ENCODE data around the gene RBM19.
"Not testable (repeated sequence)": the region's sequence is repeated elsewhere in the genome, so short reads cannot be mapped to it uniquely, and the experiment has no call there.

RBM19 gene

GRCh38 chr12:113994051-113994450 is 27.9 kb upstream of the RBM19 start:
- Histone ChIP-seq H3K27ac (ENCODE audit: insufficient read depth in 1 of 2, low read depth in 1 of 2, low read length in 2 of 2, poor library complexity in 1 of 2, severe bottlenecking in 2 of 2) (no peak overlapping the region), H3K36me3 (ENCODE audit: control insufficient read depth in 4 of 4, insufficient read depth in 4 of 4, low read length in 3 of 4) (no peaks in the 10 kb centered on the region), H3K27me3 (replicated peaks in 2 of 5; ENCODE audit: control insufficient read depth in 4 of 5, insufficient read depth in 5 of 5, low read length in 4 of 5) (peaks cover 6 to 77% (median 12%) of the 10 kb centered on the region in 5 experiments), H3K4me1 (ENCODE audit: control extremely low read depth in 1 of 4, control insufficient read depth in 4 of 4, insufficient read depth in 4 of 4, low read length in 3 of 4) (no peaks in the 10 kb centered on the region), H3K9me3 (ENCODE audit: control extremely low read depth in 1 of 5, control insufficient read depth in 4 of 5, insufficient read depth in 2 of 5, low read depth in 1 of 5, low read length in 4 of 5) (no peaks in the 10 kb centered on the region), H3K4me3 (ENCODE audit: control insufficient read depth in 1 of 7, extremely low read depth in 1 of 7, insufficient read depth in 4 of 7, low read depth in 2 of 7, low read length in 6 of 7) (no peak overlapping the region)
- DNase-seq, result no peak
- WGBS (ENCODE audit: insufficient coverage), result 88% methylated on average over 1 of the region's 3 CpGs
- ChIA-PET POLR2A (no interaction called here), CTCF (no interaction called here)

DNA sequence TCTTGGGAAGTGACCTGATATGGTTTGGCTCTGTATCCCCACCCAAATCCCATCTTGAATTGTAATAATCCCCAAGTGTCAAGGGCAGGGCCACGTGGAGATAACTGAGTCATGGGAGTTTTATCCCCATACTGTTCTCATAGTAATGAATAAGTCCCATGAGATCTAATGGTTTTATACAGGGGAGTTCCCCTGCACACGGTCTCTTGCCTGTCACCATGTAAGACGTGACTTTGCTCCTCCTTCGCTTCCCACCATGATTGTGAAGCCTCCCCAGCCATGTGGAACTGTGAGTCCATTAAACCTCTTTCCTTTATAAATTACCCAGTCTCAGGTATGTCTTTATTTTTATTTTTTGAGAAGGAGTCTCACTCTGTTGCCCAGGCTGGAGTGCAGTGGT is 26.6 kb upstream of the RBM19 start:
- CTCF ChIA-PET; POLR2A ChIA-PET; H3K9me3 ChIP-seq (ENCODE audit: control extremely low read depth in 1 of 5, control insufficient read depth in 4 of 5, insufficient read depth in 2 of 5, low read depth in 1 of 5, low read length in 4 of 5); H3K4me3 ChIP-seq (ENCODE audit: control insufficient read depth in 1 of 7, extremely low read depth in 1 of 7, insufficient read depth in 4 of 7, low read depth in 2 of 7, low read length in 6 of 7); H3K36me3 ChIP-seq (ENCODE audit: control insufficient read depth in 4 of 4, insufficient read depth in 4 of 4, low read length in 3 of 4); H3K4me1 ChIP-seq (ENCODE audit: control extremely low read depth in 1 of 4, control insufficient read depth in 4 of 4, insufficient read depth in 4 of 4, low read length in 3 of 4); H3K27ac ChIP-seq (ENCODE audit: insufficient read depth in 1 of 2, low read depth in 1 of 2, low read length in 2 of 2, poor library complexity in 1 of 2, severe bottlenecking in 2 of 2); DNase-seq: not testable (repeated sequence)
- WGBS (ENCODE audit: insufficient coverage), result 60% methylated on average over 1 of the region's 4 CpGs
- peaks cover 6 to 73% (median 15%) of the 10 kb centered on the region in 5 experiments for H3K27me3 ChIP-seq (replicated peaks in 2 of 5; ENCODE audit: control insufficient read depth in 4 of 5, insufficient read depth in 5 of 5, low read length in 4 of 5)

DNA sequence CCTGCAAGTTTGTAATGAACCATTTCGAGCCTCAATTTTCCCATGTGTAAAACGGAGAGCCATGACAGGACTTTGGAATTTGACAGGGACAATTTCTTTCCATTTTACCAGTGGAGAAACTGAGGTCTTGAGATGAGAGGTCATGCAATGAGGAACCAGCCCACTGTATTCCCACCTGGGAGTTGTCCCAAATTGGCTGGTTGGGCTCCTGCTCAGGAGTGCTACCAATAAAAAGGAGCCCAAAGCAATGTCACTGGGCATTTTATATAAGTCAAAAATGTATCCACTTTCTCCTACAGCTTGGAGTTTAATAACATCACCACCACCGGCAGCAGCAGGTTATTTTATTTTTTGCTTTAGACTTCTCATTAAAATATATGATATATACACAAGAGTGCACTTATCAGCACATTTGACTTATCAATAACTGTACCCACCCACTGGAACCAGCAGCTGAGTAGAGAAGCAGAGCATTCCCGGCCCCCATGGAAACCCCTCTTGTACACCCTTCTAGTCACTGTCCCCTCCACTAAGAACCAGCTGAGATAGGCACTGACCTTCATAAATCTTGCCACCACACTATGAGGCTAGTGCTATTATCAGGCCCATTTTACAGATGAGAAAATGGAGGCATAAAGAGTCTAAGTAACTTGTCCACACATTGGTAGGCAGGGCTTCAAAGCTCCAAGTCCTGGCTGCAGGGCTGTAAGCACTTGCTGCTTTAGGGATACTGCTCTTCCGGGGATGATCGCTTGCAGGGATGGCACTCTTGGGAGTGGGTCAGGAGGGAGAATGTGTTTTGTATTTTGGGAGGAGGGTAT is 25.3 kb upstream of the RBM19 start:
- Histone ChIP-seq H3K27ac (ENCODE audit: insufficient read depth in 1 of 2, low read depth in 1 of 2, low read length in 2 of 2, poor library complexity in 1 of 2, severe bottlenecking in 2 of 2) (no peak overlapping the region), H3K36me3 (ENCODE audit: control insufficient read depth in 4 of 4, insufficient read depth in 4 of 4, low read length in 3 of 4) (no peaks in the 10 kb centered on the region), H3K4me3 (ENCODE audit: control insufficient read depth in 1 of 7, extremely low read depth in 1 of 7, insufficient read depth in 4 of 7, low read depth in 2 of 7, low read length in 6 of 7) (no peak overlapping the region), H3K4me1 (ENCODE audit: control extremely low read depth in 1 of 4, control insufficient read depth in 4 of 4, insufficient read depth in 4 of 4, low read length in 3 of 4) (no peaks in the 10 kb centered on the region), H3K27me3 (replicated peaks in 2 of 5; ENCODE audit: control insufficient read depth in 4 of 5, insufficient read depth in 5 of 5, low read length in 4 of 5) (peaks cover 3 to 65% (median 18%) of the 10 kb centered on the region in 5 experiments), H3K9me3 (ENCODE audit: control extremely low read depth in 1 of 5, control insufficient read depth in 4 of 5, insufficient read depth in 2 of 5, low read depth in 1 of 5, low read length in 4 of 5) (no peaks in the 10 kb centered on the region)
- WGBS (ENCODE audit: insufficient coverage), result 87% methylated on average over 5 of the region's 6 CpGs
- ChIA-PET CTCF (interaction anchor here (1.2 kb wide), 1 partner anchor 11 kb away, joined by 4 read pairs; no protein-coding TSS in a partner anchor), POLR2A (no interaction called here)
- DNase-seq, result no peak

DNA sequence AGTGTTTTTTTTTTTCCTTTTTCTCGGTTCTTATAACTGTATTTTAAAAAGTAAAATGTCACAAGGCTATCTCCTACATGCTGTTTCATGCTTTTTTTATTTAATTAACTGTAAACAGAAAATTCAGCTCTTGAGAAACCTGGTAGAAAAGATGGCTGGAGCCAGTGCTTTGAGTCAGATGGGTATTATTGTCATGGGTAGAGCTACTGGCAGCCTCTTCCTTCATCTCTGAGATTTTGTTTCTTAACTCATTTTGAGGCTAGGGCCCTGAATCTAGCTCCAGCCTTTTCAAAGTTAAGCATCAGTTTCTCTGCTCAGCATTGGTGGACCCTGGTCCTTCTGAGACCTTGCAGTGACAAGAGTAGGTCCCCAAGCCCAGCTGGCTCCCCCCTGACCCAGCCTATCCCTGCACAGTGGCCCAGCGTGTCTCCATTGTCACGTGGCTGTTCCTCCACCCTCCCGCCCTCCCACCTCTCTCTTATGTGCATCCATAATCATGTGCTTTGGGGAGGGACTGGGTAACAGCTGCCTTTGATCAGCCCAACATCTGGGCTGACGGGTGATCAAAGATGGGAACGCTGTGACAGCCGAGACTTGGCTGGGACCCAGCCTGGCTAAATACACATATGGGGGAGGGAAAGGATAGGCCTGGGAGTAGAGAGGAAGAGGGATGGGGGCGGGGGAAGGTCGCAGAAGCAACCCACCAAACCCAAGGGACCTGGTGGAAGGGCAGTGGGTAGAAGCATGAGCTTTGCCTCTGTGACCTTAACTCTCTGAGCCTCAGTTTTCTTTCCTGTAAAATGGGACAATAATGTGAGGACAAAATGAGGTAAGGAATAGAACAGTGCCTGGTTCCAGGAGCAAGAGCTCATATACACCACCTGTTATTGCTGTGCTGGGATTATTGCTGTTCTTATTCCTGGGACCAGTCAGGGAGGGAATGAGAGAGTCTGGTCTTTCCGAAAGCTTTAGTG is 24.4 kb upstream of the RBM19 start:
- 45% methylated on average over 8 of the region's 10 CpGs for WGBS (ENCODE audit: insufficient coverage)
- H3K36me3 ChIP-seq (ENCODE audit: control insufficient read depth in 4 of 4, insufficient read depth in 4 of 4, low read length in 3 of 4), result no peaks in the 10 kb centered on the region
- no peaks in the 10 kb centered on the region for H3K9me3 ChIP-seq (ENCODE audit: control extremely low read depth in 1 of 5, control insufficient read depth in 4 of 5, insufficient read depth in 2 of 5, low read depth in 1 of 5, low read length in 4 of 5)
- H3K27ac ChIP-seq (ENCODE audit: insufficient read depth in 1 of 2, low read depth in 1 of 2, low read length in 2 of 2, poor library complexity in 1 of 2, severe bottlenecking in 2 of 2), result no peak overlapping the region
- peaks cover 3 to 59% (median 14%) of the 10 kb centered on the region in 5 experiments for H3K27me3 ChIP-seq (replicated peaks in 2 of 5; ENCODE audit: control insufficient read depth in 4 of 5, insufficient read depth in 5 of 5, low read length in 4 of 5)
- ChIA-PET POLR2A (no interaction called here), CTCF (interaction anchor here (1.2 kb wide), 1 partner anchor 10 kb away, joined by 4 read pairs; no protein-coding TSS in a partner anchor)
- H3K4me1 ChIP-seq (ENCODE audit: control extremely low read depth in 1 of 4, control insufficient read depth in 4 of 4, insufficient read depth in 4 of 4, low read length in 3 of 4), result no peaks in the 10 kb centered on the region
- H3K4me3 ChIP-seq (ENCODE audit: control insufficient read depth in 1 of 7, extremely low read depth in 1 of 7, insufficient read depth in 4 of 7, low read depth in 2 of 7, low read length in 6 of 7), result no peak overlapping the region
- no peak for DNase-seq

DNA sequence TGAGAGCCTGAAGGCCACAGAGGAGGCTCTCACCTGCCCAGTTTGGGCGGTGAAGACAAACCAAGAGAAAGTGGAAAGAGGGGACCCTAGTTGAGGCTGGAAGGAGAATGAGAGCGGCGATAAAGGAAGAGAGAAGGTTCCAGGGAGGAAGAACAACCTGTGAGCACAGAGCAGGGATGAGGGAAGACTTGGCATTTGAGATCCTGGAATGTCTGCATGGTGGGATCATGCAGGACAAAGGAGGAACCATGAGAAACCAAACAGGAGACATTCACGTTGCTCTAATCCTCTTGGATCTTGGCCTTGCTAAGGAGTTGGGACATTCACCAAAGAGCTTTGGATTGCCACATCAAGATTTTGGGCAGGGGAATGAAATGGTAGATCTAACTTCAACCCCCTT is 22.9 kb upstream of the RBM19 start:
- H3K4me1 ChIP-seq (ENCODE audit: control extremely low read depth in 1 of 4, control insufficient read depth in 4 of 4, insufficient read depth in 4 of 4, low read length in 3 of 4), result no peaks in the 10 kb centered on the region
- ChIA-PET POLR2A (no interaction called here), CTCF (no interaction called here)
- DNase-seq, result no peak
- 94% methylated on average over 4 of the region's 4 CpGs for WGBS (ENCODE audit: insufficient coverage)
- no peaks in the 10 kb centered on the region for H3K36me3 ChIP-seq (ENCODE audit: control insufficient read depth in 4 of 4, insufficient read depth in 4 of 4, low read length in 3 of 4)
- no peaks in the 10 kb centered on the region for H3K9me3 ChIP-seq (ENCODE audit: control extremely low read depth in 1 of 5, control insufficient read depth in 4 of 5, insufficient read depth in 2 of 5, low read depth in 1 of 5, low read length in 4 of 5)
- no peak overlapping the region for H3K4me3 ChIP-seq (ENCODE audit: control insufficient read depth in 1 of 7, extremely low read depth in 1 of 7, insufficient read depth in 4 of 7, low read depth in 2 of 7, low read length in 6 of 7)
- no peak overlapping the region for H3K27ac ChIP-seq (ENCODE audit: insufficient read depth in 1 of 2, low read depth in 1 of 2, low read length in 2 of 2, poor library complexity in 1 of 2, severe bottlenecking in 2 of 2)
- peaks cover 3 to 53% (median 11%) of the 10 kb centered on the region in 5 experiments for H3K27me3 ChIP-seq (replicated peaks in 2 of 5; ENCODE audit: control insufficient read depth in 4 of 5, insufficient read depth in 5 of 5, low read length in 4 of 5)

DNA sequence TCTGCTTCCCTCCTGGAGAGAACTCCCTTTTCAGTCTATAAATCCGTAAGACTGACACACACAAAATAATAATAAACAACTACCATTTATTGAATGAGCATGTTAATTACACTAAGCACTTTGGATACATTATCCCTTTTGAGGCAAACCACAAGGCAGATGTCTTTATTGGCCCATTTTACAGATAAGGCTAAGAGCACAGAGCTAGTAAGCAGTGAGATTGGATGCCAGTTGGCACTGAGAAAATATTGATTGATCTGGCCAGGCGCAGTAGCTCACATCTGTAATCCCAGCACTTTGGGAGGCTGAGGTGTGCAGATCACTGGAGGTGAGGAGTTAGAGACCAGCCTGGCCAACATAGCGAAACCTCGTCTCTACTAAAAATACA is 21.9 kb upstream of the RBM19 start:
- peaks cover 3 to 45% (median 11%) of the 10 kb centered on the region in 5 experiments for H3K27me3 ChIP-seq (replicated peaks in 2 of 5; ENCODE audit: control insufficient read depth in 4 of 5, insufficient read depth in 5 of 5, low read length in 4 of 5)
- no peaks in the 10 kb centered on the region for H3K9me3 ChIP-seq (ENCODE audit: control extremely low read depth in 1 of 5, control insufficient read depth in 4 of 5, insufficient read depth in 2 of 5, low read depth in 1 of 5, low read length in 4 of 5)
- no peak for DNase-seq
- ChIA-PET POLR2A (no interaction called here), CTCF (no interaction called here)
- 83% methylated on average over 4 of the region's 4 CpGs for WGBS (ENCODE audit: insufficient coverage)
- H3K36me3 ChIP-seq (ENCODE audit: control insufficient read depth in 4 of 4, insufficient read depth in 4 of 4, low read length in 3 of 4), result no peaks in the 10 kb centered on the region
- H3K4me3 ChIP-seq (ENCODE audit: control insufficient read depth in 1 of 7, extremely low read depth in 1 of 7, insufficient read depth in 4 of 7, low read depth in 2 of 7, low read length in 6 of 7), result no peak overlapping the region
- no peaks in the 10 kb centered on the region for H3K4me1 ChIP-seq (ENCODE audit: control extremely low read depth in 1 of 4, control insufficient read depth in 4 of 4, insufficient read depth in 4 of 4, low read length in 3 of 4)
- no peak overlapping the region for H3K27ac ChIP-seq (ENCODE audit: insufficient read depth in 1 of 2, low read depth in 1 of 2, low read length in 2 of 2, poor library complexity in 1 of 2, severe bottlenecking in 2 of 2)

Data from common myeloid progenitor, CD34-positive (primary cell).